CD4-positive, alpha-beta T cell (primary cell): Measurements from ENCODE around the gene S100A16. TPM values are rescaled to one million over a fixed set of nuclear protein-coding genes. Genes with fewer than 3 reads are reported as not detected.

Experiments
- ATAC-seq: fragments of 200-7000 bp; cut with Tn5 transposase; one replicate; pipeline ENCODE4 v1.10.0; 2022; ENCODE audit warnings: mild to moderate bottlenecking; ENCODE audit not compliant: poor library complexity
- CTCF ChIA-PET: fragments of 350-600 bp; sonication (Branson Sonifier 250); formaldehyde crosslinking; loops from one replicate; lab custom pipeline; 2021; ENCODE audit warnings: antibody characterized with exemption, inconsistent platforms; lab: Charles Lee
- POLR2A ChIA-PET: fragments of 350-600 bp; sonication (Branson Sonifier 250); formaldehyde crosslinking; loops from one replicate; lab custom pipeline; 2021; ENCODE audit warnings: antibody characterized with exemption, inconsistent platforms; lab: Charles Lee
- DNase-seq, 14 experiments: peaks; one replicate each; pipeline ENCODE4 v3.0.0-alpha.2; 2013 to 2020; ENCODE audit warnings: mixed read lengths in 2 of 14
- H3K27ac ChIP-seq, 2 donors: one replicate each; pipeline versions ENCODE4 v1.5.1 to v1.7.0; 2013; ENCODE audit warnings: low read length in 2 of 2, low read depth in 1 of 2, mild to moderate bottlenecking in 1 of 2
- H3K27me3 ChIP-seq, 2 experiments: 1 replicate in 1 of 2; 2 replicates in 1 of 2; pipeline versions ENCODE4 v1.6.1 to v1.7.0; 2013; ENCODE audit warnings: low read length in 2 of 2, control low read depth in 1 of 2, mild to moderate bottlenecking in 1 of 2, moderate library complexity in 1 of 2; ENCODE audit not compliant: insufficient read depth in 2 of 2, control insufficient read depth in 1 of 2
- H3K36me3 ChIP-seq: one replicate; pipeline ENCODE4 v1.6.1; 2013; ENCODE audit warnings: low read length, control low read depth; ENCODE audit not compliant: insufficient read depth
- H3K4me1 ChIP-seq: one replicate; pipeline ENCODE4 v1.6.1; 2013; ENCODE audit warnings: low read length, control low read depth; ENCODE audit not compliant: insufficient read depth
- H3K4me3 ChIP-seq: one replicate; pipeline ENCODE4 v1.5.1; 2013; ENCODE audit warnings: mild to moderate bottlenecking, low read length, moderate library complexity
- H3K9me3 ChIP-seq, 2 experiments: 1 replicate in 1 of 2; 2 replicates in 1 of 2; pipeline versions ENCODE4 v1.6.1 to v1.7.0; 2013; ENCODE audit warnings: low read length in 2 of 2, mild to moderate bottlenecking in 2 of 2, control low read depth in 1 of 2, moderate library complexity in 1 of 2; ENCODE audit not compliant: control insufficient read depth in 1 of 2, insufficient read depth in 1 of 2
- H3K27ac Mint-ChIP-seq: one replicate; pipeline ENCODE4 v1.8.0; 2020; ENCODE audit warnings: mixed read lengths
- H3K27me3 Mint-ChIP-seq: one replicate; pipeline ENCODE4 v1.8.0; 2021; ENCODE audit warnings: mixed read lengths
- H3K36me3 Mint-ChIP-seq: one replicate; pipeline ENCODE4 v1.8.0; 2021; ENCODE audit warnings: low read depth, mixed read lengths
- H3K4me1 Mint-ChIP-seq: one replicate; pipeline ENCODE4 v1.8.0; 2021; ENCODE audit warnings: low read depth, mixed read lengths
- H3K4me3 Mint-ChIP-seq: one replicate; pipeline ENCODE4 v1.8.0; 2020; ENCODE audit warnings: mild to moderate bottlenecking, mixed read lengths
- H3K9me3 Mint-ChIP-seq: one replicate; pipeline ENCODE4 v1.8.0; 2020; ENCODE audit warnings: mixed read lengths
- CTCF ChIP-seq: fragments of 200-600 bp; IDR thresholded peaks from one replicate; pipeline ENCODE4 v1.8.0; 2022; ENCODE audit warnings: antibody characterized with exemption, mild to moderate bottlenecking
- intact Hi-C, 2 experiments: fragments of 100-400 bp; cut with DNase I in 1 of 2; cut with micrococcal nuclease in 1 of 2; formaldehyde crosslinking; loops; one replicate each; pipeline versions ENCODE4 v1.15.1 to v1.9.0; 2023 to 2025; cut with DNase I, micrococcal nuclease
- total RNA-seq, 174 experiments: library from RNA in 2 of 174; stranded (reverse) in 2 of 174; gene quantifications; one replicate each; pipeline ENCODE4 v1.2.3 and lab custom pipeline; 2021 to 2026

Gene S100A16
- total RNA-seq, 2 experiments from 2014 or later: not detected

DNA sequence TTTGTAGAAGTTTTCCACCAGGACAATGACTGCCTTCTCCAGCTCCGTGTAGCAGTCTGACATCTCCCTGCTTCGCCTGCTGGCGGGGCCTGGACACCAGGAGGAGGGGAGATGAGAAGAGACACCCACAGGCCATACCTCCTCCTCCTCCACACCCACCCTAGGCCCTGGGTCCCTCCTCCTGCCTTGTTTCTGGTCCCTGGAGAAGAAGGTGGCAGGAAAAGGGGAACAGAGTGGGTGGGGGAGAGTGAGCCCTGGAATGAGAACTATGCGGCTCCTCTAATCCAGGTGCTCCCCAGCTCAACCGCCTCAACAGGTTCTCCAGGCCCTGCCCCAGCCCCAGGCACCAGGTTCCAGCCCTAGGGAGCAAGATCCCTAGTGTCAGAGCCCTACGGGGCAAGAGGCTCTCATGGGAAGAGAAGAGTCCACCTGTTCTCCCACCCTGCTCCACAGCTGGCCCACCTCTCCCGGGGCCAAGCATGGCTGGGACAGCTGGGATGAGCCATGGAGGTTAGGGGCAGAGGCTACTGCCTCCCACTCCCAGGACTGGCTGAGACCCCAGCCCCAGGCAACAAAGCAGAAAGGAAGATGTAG, 4.8 kb downstream of the S100A16 start:
- ChIA-PET CTCF (no interaction called here), POLR2A (no interaction called here)
- H3K9me3 ChIP-seq: no peaks in the 10 kb centered on the region
- H3K27ac ChIP-seq: no peak overlapping the region
- no peaks in the 10 kb centered on the region for H3K36me3 ChIP-seq
- H3K36me3 Mint-ChIP-seq: no peaks in the 10 kb centered on the region
- no peaks in the 10 kb centered on the region for H3K27me3 Mint-ChIP-seq
- no peak overlapping the region for H3K27ac Mint-ChIP-seq
- H3K4me1 ChIP-seq: no peaks in the 10 kb centered on the region
- no peaks in the 10 kb centered on the region for H3K4me1 Mint-ChIP-seq
- H3K4me3 ChIP-seq: no peak overlapping the region
- no peaks in the 10 kb centered on the region for H3K9me3 Mint-ChIP-seq
- no peaks in the 10 kb centered on the region for H3K27me3 ChIP-seq
- no peak for TF ChIP-seq CTCF
- ATAC-seq: no peak
- no peak overlapping the region for H3K4me3 Mint-ChIP-seq
- intact Hi-C loops: no loop called here
- no peak for DNase-seq

DNA sequence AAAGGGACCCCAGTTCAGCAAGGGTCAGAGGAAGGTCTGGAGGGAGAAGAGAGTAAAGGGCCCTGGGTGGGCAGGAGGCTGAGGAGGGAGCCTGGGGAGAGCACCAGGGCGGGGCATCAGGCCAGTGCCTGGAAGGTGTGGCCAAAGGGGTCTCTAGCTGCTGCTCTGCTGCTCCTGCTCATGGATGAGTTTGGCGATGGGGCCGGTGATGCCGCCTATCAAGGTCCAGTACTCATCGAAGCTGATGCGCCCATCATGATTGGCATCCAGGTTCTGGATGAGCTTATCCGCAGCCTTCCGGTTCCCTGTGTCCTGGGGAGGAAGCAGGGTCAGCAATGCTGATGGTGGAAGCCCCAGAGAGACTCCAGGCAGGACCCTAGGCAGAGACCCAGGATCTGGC, 5.6 kb downstream of the S100A16 start:
- H3K9me3 ChIP-seq: no peaks in the 10 kb centered on the region
- CTCF ChIA-PET: no interaction called here
- H3K27ac Mint-ChIP-seq: no peak overlapping the region
- H3K27ac ChIP-seq: no peak overlapping the region
- no peaks in the 10 kb centered on the region for H3K9me3 Mint-ChIP-seq
- no peaks in the 10 kb centered on the region for H3K4me1 ChIP-seq
- ATAC-seq (no peak), DNase-seq (no peak)
- no peak for TF ChIP-seq CTCF
- H3K27me3 ChIP-seq: no peaks in the 10 kb centered on the region
- H3K36me3 ChIP-seq: no peaks in the 10 kb centered on the region
- H3K36me3 Mint-ChIP-seq: no peaks in the 10 kb centered on the region
- POLR2A ChIA-PET: no interaction called here
- intact Hi-C loops: no loop called here
- no peaks in the 10 kb centered on the region for H3K27me3 Mint-ChIP-seq
- no peak overlapping the region for H3K4me3 ChIP-seq
- no peak overlapping the region for H3K4me3 Mint-ChIP-seq
- H3K4me1 Mint-ChIP-seq: no peaks in the 10 kb centered on the region

DNA sequence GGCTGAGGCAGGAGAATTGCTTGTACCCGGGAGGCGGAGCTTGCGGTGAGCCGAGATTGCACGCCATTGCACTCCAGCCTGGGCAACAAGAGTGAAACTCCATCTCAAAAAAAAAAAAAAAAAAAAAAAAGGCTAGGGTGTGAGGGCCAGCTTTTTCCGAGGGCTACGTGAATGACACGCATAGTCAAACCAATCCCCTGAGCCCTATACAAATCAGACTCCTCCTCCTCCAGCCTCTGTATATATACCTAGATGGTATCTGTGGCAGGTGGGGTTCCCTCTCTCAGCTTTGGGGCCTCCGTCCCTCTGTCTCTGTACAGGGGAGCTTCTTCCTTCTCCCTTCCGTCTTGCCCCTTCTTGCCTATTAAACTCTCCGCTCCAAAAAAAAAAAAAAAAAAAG, 6.7 kb downstream of the S100A16 start:
- CTCF ChIA-PET: no interaction called here
- no peaks in the 10 kb centered on the region for H3K36me3 ChIP-seq
- Mint-ChIP-seq H3K27ac (no peak overlapping the region), H3K4me3 (no peak overlapping the region), H3K36me3 (no peaks in the 10 kb centered on the region), H3K9me3 (no peaks in the 10 kb centered on the region), H3K4me1 (no peaks in the 10 kb centered on the region), H3K27me3 (no peaks in the 10 kb centered on the region)
- no peaks in the 10 kb centered on the region for H3K9me3 ChIP-seq
- DNase-seq (no peak), ATAC-seq (no peak)
- no peaks in the 10 kb centered on the region for H3K4me1 ChIP-seq
- intact Hi-C loops: no loop called here
- H3K27ac ChIP-seq: no peak overlapping the region
- H3K27me3 ChIP-seq: no peaks in the 10 kb centered on the region
- no peak overlapping the region for H3K4me3 ChIP-seq
- TF ChIP-seq CTCF: no peak
- POLR2A ChIA-PET: no interaction called here
